Measurements from ENCODE around the gene NDRG2.

GRCh38 chr14:21049271-21049673, 24.4 kb upstream of the NDRG2 start:
- TF ChIP-seq CTCF (IDR thresholded peaks at IDR 0.05) (no peak), POLR2A (IDR thresholded peaks at IDR 0.05) (no peak)
